GM13976 (cell line): Measurements from ENCODE around the gene SRRM4.

Experiments
- DNase-seq: peaks from one replicate; pipeline ENCODE4 v3.0.0; 2012; ENCODE audit warnings: low spot score
- CTCF ChIP-seq: IDR thresholded peaks from 2 replicates; pipeline ENCODE4 v1.5.1; 2012; ENCODE audit warnings: borderline replicate concordance, mild to moderate bottlenecking; ENCODE audit not compliant: insufficient read depth; ENCODE audit errors: extremely low read depth, missing control alignments, control extremely low read depth
- in situ Hi-C: fragments of 300-500 bp; cut with MboI; formaldehyde crosslinking; loops from one replicate; pipeline ENCODE4 v1.12.0; 2022; ENCODE audit warnings: low sequenced_read_pairs, mixed read lengths, inconsistent platforms; ENCODE audit not compliant: unreplicated experiment

Gene SRRM4

GRCh38 chr12:119198440-119198839 lies 217.1 kb downstream of the SRRM4 start:
- no peak for TF ChIP-seq CTCF
- in situ Hi-C loops = no loop called here
- no peak for DNase-seq

- TF ChIP-seq CTCF = no peak
- DNase-seq = no peak
- in situ Hi-C loops = no loop called here
Observed at GRCh38 chr12:119200601-119201000, 219.3 kb downstream of the SRRM4 start.

GRCh38 chr12:119201789-119202543 lies 220.6 kb downstream of the SRRM4 start:
- DNase-seq = no peak
- TF ChIP-seq CTCF = no peak
- in situ Hi-C loops = no loop called here

- no peak for DNase-seq
- in situ Hi-C loops = no loop called here
- TF ChIP-seq CTCF = no peak
Observed at GRCh38 chr12:119202544-119202943, 221.2 kb downstream of the SRRM4 start.

- TF ChIP-seq CTCF = no peak
- in situ Hi-C loops = no loop called here
- DNase-seq = no peak
Observed at GRCh38 chr12:119204131-119204530, 222.8 kb downstream of the SRRM4 start.

- no peak for TF ChIP-seq CTCF
- DNase-seq = no peak
- in situ Hi-C loops = no loop called here
Observed at GRCh38 chr12:119204671-119205285, 223.4 kb downstream of the SRRM4 start.
